ENCODE measurements around the gene MYO18B.

DNA sequence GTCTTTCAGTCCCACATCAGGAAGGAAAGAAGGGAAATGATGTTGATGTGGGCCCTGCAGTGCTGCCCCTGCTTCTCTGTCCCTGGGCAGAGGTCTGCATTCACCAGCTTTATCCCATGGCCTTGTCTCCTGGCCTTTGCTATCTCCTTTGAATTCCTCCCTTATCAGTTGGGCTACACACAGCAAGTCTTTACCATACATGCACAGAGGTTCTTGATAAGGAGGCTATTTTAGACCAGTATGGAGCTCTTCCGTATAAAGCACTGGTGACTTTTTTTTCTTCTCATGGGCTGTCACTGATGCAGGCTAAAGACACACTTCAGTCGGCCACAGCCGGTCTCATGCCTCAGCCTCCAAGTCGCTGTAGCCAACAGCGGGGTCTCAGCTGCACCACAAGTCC, 20.2 kb downstream of the MYO18B start:
- TF ChIP-seq SUZ12 (IDR thresholded peaks at IDR 0.05; ENCODE audit: low read length) (no peak), TBP (IDR thresholded peaks at IDR 0.05; ENCODE audit: low read depth, low read length) (no peak), CTCF (IDR thresholded peaks at IDR 0.05; ENCODE audit: control extremely low read depth in 1 of 3, insufficient read depth in 1 of 3, low read depth in 1 of 3, low read length in 3 of 3) (no peak), EZH2 (IDR thresholded peaks at IDR 0.05; ENCODE audit: low read depth, low read length, severe bottlenecking) (no peak), KDM1A (IDR thresholded peaks at IDR 0.05; ENCODE audit: borderline replicate concordance, low read length) (no peak)
